Kidney epithelial cell (primary cell): ENCODE results near the gene PARP12. TPM values are rescaled to one million over a fixed set of nuclear protein-coding genes. Genes with fewer than 3 reads are reported as not detected.

Source experiments
- DNase-seq: peaks from one replicate; pipeline ENCODE4 v3.0.0-alpha.2; 2010; ENCODE audit warnings: low read depth
- H3K27me3 ChIP-seq: 2 replicates; pipeline ENCODE4 v1.6.0; 2011; ENCODE audit warnings: low read length; ENCODE audit not compliant: control insufficient read depth, insufficient read depth
- H3K36me3 ChIP-seq: 2 replicates; pipeline ENCODE4 v1.5.1; 2011; ENCODE audit warnings: low read length; ENCODE audit not compliant: control insufficient read depth, insufficient read depth
- H3K4me3 ChIP-seq: 2 replicates; pipeline ENCODE4 v1.5.1; 2011; ENCODE audit warnings: low read depth, mild to moderate bottlenecking, control low read depth, low read length
- total RNA-seq: library from RNA; depleted of rRNA; stranded (reverse); fragments of >200 nt; gene quantifications from 2 replicates; pipeline ENCODE4 v1.2.3, GENCODE V29; 2015
- TF ChIP-seq, protein P1 (sequence below): IDR thresholded peaks from 2 replicates; pipeline ENCODE4 v1.5.1; 2011; ENCODE audit warnings: mild to moderate bottlenecking, moderate library complexity, low read length, control low read depth, inconsistent platforms; ENCODE audit not compliant: insufficient read depth, poor library complexity, severe bottlenecking

The PARP12 gene
- total RNA-seq, 1 donor from 2014 or later, result 43.1 TPM

DNA sequence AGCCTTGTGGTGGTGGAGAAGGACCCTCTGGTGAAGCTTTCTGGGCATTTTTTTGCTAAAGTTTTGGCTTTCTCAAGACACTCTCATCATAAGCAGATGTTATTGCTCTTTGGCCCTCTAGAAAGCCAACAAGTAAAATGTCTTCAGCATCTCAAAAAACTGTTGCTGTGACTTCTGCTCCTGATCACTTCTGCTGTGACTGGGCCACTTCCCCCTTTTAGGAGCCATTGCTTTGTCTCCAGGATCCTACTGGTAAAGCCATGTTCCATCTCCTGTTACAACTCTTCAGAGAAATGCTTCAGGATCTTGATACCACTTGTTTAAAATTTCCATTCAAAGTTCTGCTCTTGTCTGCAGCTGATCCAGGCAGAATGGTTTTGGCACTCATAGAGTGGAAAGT lies 10.9 kb downstream of the PARP12 start:
- TF ChIP-seq, protein P1, sequence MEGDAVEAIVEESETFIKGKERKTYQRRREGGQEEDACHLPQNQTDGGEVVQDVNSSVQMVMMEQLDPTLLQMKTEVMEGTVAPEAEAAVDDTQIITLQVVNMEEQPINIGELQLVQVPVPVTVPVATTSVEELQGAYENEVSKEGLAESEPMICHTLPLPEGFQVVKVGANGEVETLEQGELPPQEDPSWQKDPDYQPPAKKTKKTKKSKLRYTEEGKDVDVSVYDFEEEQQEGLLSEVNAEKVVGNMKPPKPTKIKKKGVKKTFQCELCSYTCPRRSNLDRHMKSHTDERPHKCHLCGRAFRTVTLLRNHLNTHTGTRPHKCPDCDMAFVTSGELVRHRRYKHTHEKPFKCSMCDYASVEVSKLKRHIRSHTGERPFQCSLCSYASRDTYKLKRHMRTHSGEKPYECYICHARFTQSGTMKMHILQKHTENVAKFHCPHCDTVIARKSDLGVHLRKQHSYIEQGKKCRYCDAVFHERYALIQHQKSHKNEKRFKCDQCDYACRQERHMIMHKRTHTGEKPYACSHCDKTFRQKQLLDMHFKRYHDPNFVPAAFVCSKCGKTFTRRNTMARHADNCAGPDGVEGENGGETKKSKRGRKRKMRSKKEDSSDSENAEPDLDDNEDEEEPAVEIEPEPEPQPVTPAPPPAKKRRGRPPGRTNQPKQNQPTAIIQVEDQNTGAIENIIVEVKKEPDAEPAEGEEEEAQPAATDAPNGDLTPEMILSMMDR, result no peak
- Histone ChIP-seq H3K4me3 (no peak overlapping the region), H3K36me3 (peaks cover 2% of the 10 kb centered on the region), H3K27me3 (no peaks in the 10 kb centered on the region)
- DNase-seq, result no peak

GRCh38 chr7:140050100-140050499 lies 12.7 kb downstream of the PARP12 start:
- H3K4me3 ChIP-seq, result no peak overlapping the region
- no peak for DNase-seq
- peaks cover 2% of the 10 kb centered on the region for H3K36me3 ChIP-seq
- TF ChIP-seq, protein P1, result no peak
- no peaks in the 10 kb centered on the region for H3K27me3 ChIP-seq

DNA sequence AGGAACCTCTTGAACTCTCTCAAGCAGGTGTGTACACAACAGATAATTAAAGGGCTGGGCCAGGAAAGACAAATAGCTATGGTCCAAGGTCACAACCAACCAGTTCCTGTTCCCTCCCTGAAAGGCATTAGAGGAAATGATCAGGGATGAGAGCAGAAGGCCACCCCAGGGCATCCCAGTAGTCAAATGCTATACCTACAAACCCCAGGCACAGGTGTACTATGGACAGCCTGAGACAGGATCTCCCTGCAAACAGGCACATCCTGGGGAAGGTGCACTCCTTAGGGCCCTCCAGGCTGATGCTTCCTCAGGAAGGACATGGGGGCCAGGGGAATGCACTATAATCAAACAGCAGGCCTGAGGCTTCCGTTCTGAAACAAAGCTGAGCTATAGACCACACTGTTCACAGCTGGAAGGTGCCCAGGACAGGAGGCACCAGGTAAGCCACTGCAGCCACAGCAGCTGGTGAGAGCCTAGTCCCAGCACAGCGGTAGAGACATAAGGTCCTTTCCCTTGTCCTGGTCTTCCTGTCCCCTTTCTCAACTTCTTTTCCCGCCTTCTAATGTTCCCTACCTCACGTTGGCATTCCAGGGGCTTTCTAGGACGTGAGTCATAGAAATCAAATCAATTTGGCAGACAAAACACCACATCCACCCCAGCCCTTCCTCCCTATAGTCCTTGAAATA lies 13.3 kb downstream of the PARP12 start:
- no peak for DNase-seq
- Histone ChIP-seq H3K36me3 (peaks cover 2% of the 10 kb centered on the region), H3K4me3 (no peak overlapping the region), H3K27me3 (no peaks in the 10 kb centered on the region)
- TF ChIP-seq, protein P1, result no peak

GRCh38 chr7:140048989-140049338 lies 13.8 kb downstream of the PARP12 start:
- peaks cover 2% of the 10 kb centered on the region for H3K36me3 ChIP-seq
- H3K27me3 ChIP-seq, result no peaks in the 10 kb centered on the region
- TF ChIP-seq, protein P1, result no peak
- no peak for DNase-seq
- H3K4me3 ChIP-seq, result no peak overlapping the region

- H3K27me3 ChIP-seq, result no peaks in the 10 kb centered on the region
- H3K4me3 ChIP-seq, result no peak overlapping the region
- no peak for DNase-seq
- peaks cover 2% of the 10 kb centered on the region for H3K36me3 ChIP-seq
- TF ChIP-seq, protein P1, result no peak
Measured at GRCh38 chr7:140048138-140048537, 14.6 kb downstream of the PARP12 start.

GRCh38 chr7:140047197-140047596 lies 15.6 kb downstream of the PARP12 start:
- H3K4me3 ChIP-seq, result no peak overlapping the region
- H3K27me3 ChIP-seq, result no peaks in the 10 kb centered on the region
- peaks cover 2% of the 10 kb centered on the region for H3K36me3 ChIP-seq
- DNase-seq, result no peak
- TF ChIP-seq, protein P1, result no peak
